ENCODE measurements around the gene MAP2. TPM values are rescaled to one million over a fixed set of nuclear protein-coding genes. Genes with fewer than 3 reads are reported as not detected.

The MAP2 gene
- total RNA-seq, 1 experiment from 2014 or later = 3.4 TPM

- no peak for DNase-seq (ENCODE audit: low read depth)
Measured at GRCh38 chr2:209529579-209529978, 105.7 kb downstream of the MAP2 start.

DNA sequence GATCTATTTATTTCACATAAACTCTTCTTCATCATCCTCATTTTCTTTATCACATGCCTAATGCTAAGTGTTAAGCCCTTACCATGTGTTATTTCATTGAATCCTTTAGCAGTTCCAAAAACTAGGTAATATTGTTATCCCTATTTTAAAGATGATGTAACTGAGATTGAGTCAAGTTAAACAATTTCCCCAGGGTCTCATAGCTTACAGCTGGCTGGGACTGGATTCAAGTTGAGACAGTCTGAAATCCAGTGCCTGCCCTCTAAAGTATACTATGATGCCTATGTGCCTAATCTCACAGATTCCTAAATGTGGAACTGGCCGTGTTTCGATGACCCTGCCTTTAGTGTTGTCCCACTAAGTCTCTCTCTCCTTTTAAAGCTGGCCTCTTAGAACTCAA is 108.5 kb downstream of the MAP2 start:
- no peak for DNase-seq (ENCODE audit: low read depth)

- no peak for DNase-seq (ENCODE audit: low read depth)
Measured at GRCh38 chr2:209533391-209533790, 109.5 kb downstream of the MAP2 start.

DNA sequence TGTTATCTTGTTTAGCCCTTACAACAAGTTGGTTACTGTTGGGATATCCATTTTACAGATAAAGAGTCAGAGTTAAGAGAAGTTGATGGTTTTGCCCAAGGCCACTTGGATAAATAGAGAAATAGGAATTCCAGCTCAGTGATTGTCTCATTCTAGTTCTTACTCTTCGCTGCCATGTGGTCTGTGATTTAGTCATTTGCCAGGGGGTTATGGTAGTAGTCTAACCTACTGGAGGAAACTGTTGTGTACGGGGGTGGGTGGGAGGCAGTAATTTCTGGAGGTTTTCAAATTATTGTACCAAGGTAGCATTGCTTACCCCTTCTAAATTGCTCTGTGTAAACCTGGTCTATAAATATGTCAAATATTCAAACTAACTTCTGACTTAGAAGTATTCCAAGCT is 110.4 kb downstream of the MAP2 start:
- DNase-seq (ENCODE audit: low read depth) = peak; percentile 30

DNA sequence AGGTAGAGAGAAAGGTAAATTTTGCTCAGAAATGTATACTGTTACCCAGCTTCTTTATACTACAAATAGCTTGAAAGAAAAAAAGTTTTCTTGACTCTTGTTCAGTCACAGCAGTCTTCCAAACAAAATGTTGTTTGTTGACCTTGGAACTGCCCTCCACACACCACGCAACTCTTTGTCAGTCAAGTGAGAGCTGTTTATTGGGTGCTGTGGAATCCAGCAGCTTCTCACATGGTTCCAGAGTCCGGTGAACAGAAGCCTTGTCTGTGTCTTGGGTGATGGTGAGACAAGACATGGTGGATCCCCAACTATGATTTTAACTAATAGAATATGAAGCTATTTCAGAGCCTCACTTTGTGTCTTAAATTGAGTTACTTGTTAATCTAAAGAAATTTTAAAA is 112.5 kb downstream of the MAP2 start:
- no peak for DNase-seq (ENCODE audit: low read depth)

DNA sequence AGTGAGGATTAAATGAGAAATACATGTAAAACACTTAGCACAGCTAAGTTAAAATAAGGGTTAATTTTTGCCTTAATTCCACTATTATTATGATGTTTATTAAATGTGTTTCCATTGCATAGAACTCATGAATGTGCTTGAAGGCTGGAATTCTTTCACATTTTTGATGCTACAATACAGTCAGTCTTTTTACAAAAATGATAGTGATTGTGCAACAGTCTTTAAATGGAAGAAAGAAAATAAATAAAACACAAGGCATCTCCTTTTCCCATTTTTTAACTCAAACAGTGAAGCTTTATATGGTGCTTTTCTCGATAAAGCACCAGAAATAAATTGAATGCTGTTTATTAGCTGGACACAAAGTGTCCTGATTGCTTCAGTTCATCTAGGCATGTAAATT is 123.9 kb downstream of the MAP2 start:
- DNase-seq (ENCODE audit: low read depth) = no peak

DNA sequence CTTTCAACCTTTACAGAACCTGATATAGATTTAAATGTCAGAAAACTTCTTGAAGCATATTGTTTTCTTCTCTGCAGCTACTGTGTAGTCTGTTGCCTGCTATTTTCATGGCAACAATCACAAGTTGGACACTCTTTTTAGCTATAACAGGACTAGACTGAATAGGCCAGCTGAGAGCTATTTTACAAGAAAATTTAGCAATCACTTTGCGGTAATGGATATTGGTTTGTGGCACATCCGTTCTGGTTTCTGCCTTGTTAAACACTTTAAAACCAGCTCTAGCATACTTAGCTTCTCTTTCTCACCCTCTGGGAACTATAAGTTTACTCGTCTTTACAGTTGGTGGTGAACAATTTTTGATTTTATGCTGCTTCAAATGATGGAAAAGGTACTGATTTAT is 125.7 kb downstream of the MAP2 start:
- DNase-seq (ENCODE audit: low read depth) = no peak

- no peak for DNase-seq (ENCODE audit: low read depth)
Measured at GRCh38 chr2:209553913-209554312, 130.1 kb downstream of the MAP2 start.

- DNase-seq (ENCODE audit: low read depth) = peak; percentile 52
Measured at GRCh38 chr2:209556354-209556961, 132.6 kb downstream of the MAP2 start.

DNA sequence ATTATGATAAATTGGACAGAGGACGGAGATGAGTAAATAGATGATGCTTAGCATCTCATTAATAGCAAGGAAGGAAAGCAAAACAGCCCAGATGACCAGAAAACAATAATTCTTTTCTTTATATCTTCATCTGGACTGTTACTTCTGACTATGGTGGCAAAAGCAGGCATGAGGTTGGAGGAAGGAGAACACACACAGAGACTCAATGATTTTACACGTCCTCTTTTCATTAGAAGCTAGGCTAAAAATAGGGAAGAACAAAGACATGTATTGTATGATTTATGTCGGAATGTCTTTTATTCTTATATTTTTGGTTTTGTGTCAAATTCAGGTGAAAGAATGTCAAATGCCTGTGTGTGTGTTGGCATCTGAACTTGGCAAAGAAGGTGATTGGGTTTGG is 137.1 kb downstream of the MAP2 start:
- no peak for DNase-seq (ENCODE audit: low read depth)

DNA sequence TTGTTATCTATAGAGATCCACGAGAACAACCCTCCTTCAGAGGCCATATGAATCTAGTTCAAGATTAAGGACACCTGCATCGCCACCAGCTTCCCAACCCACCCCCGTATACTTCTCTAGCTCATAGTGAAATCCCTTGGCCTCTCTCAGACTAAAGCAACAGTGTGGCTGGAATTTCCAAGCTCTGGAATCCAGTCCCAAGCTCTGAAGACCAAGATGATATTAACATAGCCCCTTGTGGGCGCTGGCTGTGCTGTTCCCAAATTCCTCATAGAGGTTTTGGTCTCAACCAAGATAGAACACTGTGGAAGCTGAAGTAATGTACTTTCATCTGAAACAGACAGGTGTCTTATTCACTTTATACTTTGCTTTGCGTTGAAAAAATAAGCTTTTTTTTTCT is 139.6 kb downstream of the MAP2 start:
- DNase-seq (ENCODE audit: low read depth) = no peak

DNA sequence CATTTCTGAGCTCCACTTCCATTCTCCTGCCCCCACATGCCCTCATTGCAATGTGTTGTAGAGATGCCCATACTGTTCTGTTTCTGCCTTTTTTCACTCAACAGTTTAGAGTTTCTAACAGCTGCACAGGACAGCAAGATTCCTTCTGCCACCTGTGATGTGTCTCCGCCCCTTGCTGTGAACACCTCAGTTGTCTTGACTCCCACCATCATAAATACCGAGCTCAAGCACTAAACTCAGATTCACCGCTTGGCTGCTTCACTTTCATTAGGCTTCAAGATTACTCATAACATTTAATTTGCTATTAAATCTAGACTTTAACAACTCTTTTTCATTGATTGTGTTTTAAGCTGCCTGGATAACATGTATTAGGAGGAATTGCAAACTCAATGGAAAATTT is 141.0 kb downstream of the MAP2 start:
- DNase-seq (ENCODE audit: low read depth) = no peak

DNA sequence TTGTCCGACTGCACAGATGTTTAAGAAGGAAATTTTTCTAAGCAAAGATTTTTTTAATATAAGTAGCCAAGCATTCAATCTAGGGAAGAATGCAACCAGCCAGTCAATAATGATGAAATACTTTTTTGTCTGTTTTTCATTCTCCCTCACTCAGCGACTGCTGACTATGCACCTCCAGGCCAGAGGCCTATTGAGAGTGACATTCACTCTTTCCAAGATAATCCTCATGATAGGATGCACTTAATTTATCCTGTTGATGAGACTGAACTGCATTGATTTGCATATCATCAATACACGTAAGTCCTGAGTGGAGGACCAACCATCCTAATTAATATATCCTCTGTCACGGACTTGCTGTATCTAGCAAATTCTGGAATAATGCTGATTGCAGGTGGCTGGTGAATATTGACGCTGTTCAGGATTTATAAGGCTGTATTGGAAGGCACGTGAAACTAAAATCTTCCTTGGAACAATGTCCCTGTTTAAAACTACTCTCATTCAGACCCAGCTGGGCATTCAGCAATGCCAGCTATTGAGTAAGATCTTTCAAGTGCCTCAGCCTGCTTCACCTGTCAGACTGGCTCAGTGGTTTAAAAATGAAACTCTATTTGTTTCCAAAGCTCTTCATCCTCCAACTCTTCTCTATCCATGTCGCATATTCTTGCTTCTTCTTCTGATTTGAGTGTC is 142.2 kb downstream of the MAP2 start:
- DNase-seq (ENCODE audit: low read depth) = no peak

- no peak for DNase-seq (ENCODE audit: low read depth)
Measured at GRCh38 chr2:209570194-209570593, 146.3 kb downstream of the MAP2 start.

DNA sequence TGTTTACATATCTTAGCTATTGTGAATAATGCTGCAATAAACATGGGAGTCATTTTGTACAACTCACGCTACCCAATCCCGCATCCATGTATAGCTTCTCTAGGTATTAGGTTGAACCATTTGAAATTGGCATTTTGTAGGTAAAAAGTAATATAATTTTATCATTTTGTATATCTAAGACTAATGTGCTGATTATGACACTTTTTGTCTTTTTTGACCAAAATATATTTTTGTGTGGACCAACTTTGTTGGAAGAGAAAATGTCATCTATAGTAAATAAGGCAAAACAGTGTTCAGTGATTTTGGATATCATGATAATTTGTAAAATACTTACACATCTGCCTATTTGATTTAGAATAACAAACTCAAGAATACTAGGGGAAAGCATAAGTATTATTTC is 150.7 kb downstream of the MAP2 start:
- DNase-seq (ENCODE audit: low read depth) = no peak

GRCh38 chr2:209577376-209578357 is 153.8 kb downstream of the MAP2 start:
- DNase-seq (ENCODE audit: low read depth) = peak; percentile 16

GRCh38 chr2:209578394-209579001 is 154.7 kb downstream of the MAP2 start:
- peak; percentile 6 for DNase-seq (ENCODE audit: low read depth)

GRCh38 chr2:209579230-209579749 is 155.4 kb downstream of the MAP2 start:
- peak; percentile 34 for DNase-seq (ENCODE audit: low read depth)

DNA sequence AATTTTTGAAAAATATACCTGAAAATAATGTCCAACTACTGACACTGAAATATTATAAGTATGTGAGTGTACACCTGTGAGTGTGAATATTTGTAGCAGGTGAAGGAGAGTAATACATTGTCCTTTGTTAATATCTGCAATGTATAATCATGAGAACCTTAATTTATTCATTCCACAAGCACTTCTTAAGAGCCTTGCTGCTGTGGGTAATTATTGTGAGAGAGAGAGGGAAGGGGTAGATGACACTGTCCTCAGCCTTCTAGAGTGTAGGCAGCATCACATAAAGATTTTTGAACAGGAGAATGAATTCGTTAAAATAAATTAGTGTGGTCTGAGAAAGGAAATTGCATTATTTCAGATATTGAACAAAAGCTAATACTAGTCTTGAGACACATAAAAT is 157.2 kb downstream of the MAP2 start:
- no peak for DNase-seq (ENCODE audit: low read depth)

DNA sequence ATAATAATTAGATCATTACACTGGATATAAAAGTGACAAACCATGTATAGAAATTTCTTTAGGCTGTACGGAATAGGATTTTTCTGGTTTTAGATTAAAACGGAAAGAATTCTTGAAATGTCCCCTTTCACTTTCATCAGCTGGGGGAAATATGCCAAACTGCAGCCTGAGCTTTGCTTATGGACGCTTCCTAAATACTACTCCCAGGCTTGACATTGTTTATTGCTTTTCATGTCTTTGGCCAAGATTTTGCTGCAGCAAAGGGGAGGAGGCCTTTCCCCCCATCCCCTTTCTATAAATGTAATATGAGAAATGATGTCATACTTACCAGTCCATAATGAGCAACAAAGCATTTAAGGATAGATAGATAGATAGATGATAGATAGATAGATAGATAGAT is 158.4 kb downstream of the MAP2 start:
- DNase-seq (ENCODE audit: low read depth) = no peak

DNA sequence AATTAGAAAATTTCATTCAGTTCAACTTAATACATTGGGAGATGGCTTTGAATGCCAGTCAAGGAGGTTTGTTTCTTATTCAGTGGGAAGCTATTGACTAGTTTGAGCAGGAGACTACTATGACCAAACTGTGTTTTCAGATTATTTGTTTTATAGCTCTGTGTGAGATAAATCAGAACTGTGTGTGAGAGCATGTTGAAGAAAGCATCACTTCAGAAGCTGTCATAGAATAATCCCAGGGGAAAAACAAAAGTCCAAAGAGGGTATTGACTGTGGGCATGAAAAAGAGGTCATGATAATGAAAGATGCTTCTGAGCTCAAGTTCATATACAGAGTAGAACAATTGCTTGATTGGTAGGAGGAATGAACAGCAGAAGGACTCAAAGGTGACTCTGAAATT is 160.6 kb downstream of the MAP2 start:
- no peak for DNase-seq (ENCODE audit: low read depth)

- no peak for DNase-seq (ENCODE audit: low read depth)
Measured at GRCh38 chr2:209584915-209585314, 161.1 kb downstream of the MAP2 start.

Measured in M059J (cell line).